ENCODE measurements around the gene ERC2. TPM values are rescaled to one million over a fixed set of nuclear protein-coding genes. Genes with fewer than 3 reads are reported as not detected.

The ERC2 gene
- total RNA-seq, 1 experiment from 2014 or later, result 0.90 TPM

- no peak overlapping the region for H3K27ac ChIP-seq (ENCODE audit: low read depth, low read length, poor library complexity, severe bottlenecking)
- H3K27me3 ChIP-seq (replicated peaks; ENCODE audit: insufficient read depth, low read depth, low read length, poor library complexity), result peaks cover 35% of the 10 kb centered on the region
- POLR2A ChIA-PET (ENCODE audit: low non-redundant PET), result no interaction called here
- H3K4me3 ChIP-seq (ENCODE audit: low read depth, low read length, poor library complexity, severe bottlenecking), result peak overlapping the region; percentile 38
- CTCF ChIA-PET, result no interaction called here
- H3K9me3 ChIP-seq (ENCODE audit: low read depth, low read length, poor library complexity, severe bottlenecking), result no peaks in the 10 kb centered on the region
- intact Hi-C loops (cut with micrococcal nuclease; ENCODE audit: unreplicated experiment), result no loop called here
- BruUV-seq (replicated peaks), result no TSS peak
- no peak for TF ChIP-seq CTCF (conservative IDR thresholded peaks at IDR 0.05; ENCODE audit: low read depth, low read length)
- TF ChIP-seq EZH2 (IDR thresholded peaks at IDR 0.05; ENCODE audit: borderline replicate concordance, low read depth, low read length, poor library complexity, severe bottlenecking), result no peak
- H3K36me3 ChIP-seq (ENCODE audit: insufficient read depth, low read length, poor library complexity, severe bottlenecking), result no peaks in the 10 kb centered on the region
- no peaks in the 10 kb centered on the region for H3K4me1 ChIP-seq (ENCODE audit: insufficient read depth, low read length, poor library complexity, severe bottlenecking)
- peak; percentile 0 for DNase-seq (ENCODE audit: low spot score)
These were observed 475 bp downstream of the ERC2 start for GRCh38 chr3:56467801-56468183.

GRCh38 chr3:56467108-56467507 is 1.2 kb downstream of the ERC2 start:
- intact Hi-C loops (cut with micrococcal nuclease; ENCODE audit: unreplicated experiment), result no loop called here
- no peaks in the 10 kb centered on the region for H3K4me1 ChIP-seq (ENCODE audit: insufficient read depth, low read length, poor library complexity, severe bottlenecking)
- H3K9me3 ChIP-seq (ENCODE audit: low read depth, low read length, poor library complexity, severe bottlenecking), result no peaks in the 10 kb centered on the region
- peak; percentile 70 for DNase-seq (ENCODE audit: low spot score)
- no TSS peak for BruUV-seq (replicated peaks)
- H3K27ac ChIP-seq (ENCODE audit: low read depth, low read length, poor library complexity, severe bottlenecking), result no peak overlapping the region
- H3K27me3 ChIP-seq (replicated peaks; ENCODE audit: insufficient read depth, low read depth, low read length, poor library complexity), result peaks cover 35% of the 10 kb centered on the region
- ChIA-PET CTCF (no interaction called here), POLR2A (ENCODE audit: low non-redundant PET) (no interaction called here)
- H3K4me3 ChIP-seq (ENCODE audit: low read depth, low read length, poor library complexity, severe bottlenecking), result peak overlapping the region; percentile 38
- H3K36me3 ChIP-seq (ENCODE audit: insufficient read depth, low read length, poor library complexity, severe bottlenecking), result no peaks in the 10 kb centered on the region
- no peak for TF ChIP-seq CTCF (conservative IDR thresholded peaks at IDR 0.05; ENCODE audit: low read depth, low read length)

GRCh38 chr3:56459719-56460118 is 8.5 kb downstream of the ERC2 start:
- ChIA-PET POLR2A (ENCODE audit: low non-redundant PET) (interaction anchor here (0.6 kb wide), 1 partner anchor 35 kb away, joined by 3 read pairs; no protein-coding TSS in a partner anchor), CTCF (no interaction called here)
- no peak for DNase-seq (ENCODE audit: low spot score)
- no peak for TF ChIP-seq CTCF (conservative IDR thresholded peaks at IDR 0.05; ENCODE audit: low read depth, low read length)
- intact Hi-C loops (cut with micrococcal nuclease; ENCODE audit: unreplicated experiment), result no loop called here
- H3K27me3 ChIP-seq (replicated peaks; ENCODE audit: insufficient read depth, low read depth, low read length, poor library complexity), result peaks cover 13% of the 10 kb centered on the region
- no peaks in the 10 kb centered on the region for H3K4me1 ChIP-seq (ENCODE audit: insufficient read depth, low read length, poor library complexity, severe bottlenecking)
- no peak overlapping the region for H3K4me3 ChIP-seq (ENCODE audit: low read depth, low read length, poor library complexity, severe bottlenecking)
- no peaks in the 10 kb centered on the region for H3K9me3 ChIP-seq (ENCODE audit: low read depth, low read length, poor library complexity, severe bottlenecking)
- no TSS peak for BruUV-seq (replicated peaks)
- H3K27ac ChIP-seq (ENCODE audit: low read depth, low read length, poor library complexity, severe bottlenecking), result no peak overlapping the region
- H3K36me3 ChIP-seq (ENCODE audit: insufficient read depth, low read length, poor library complexity, severe bottlenecking), result no peaks in the 10 kb centered on the region

Measured in A673 (cell line).